ENCODE results near the gene AHDC1. TPM values are rescaled to one million over a fixed set of nuclear protein-coding genes. Genes with fewer than 3 reads are reported as not detected.
A peak's percentile ranks its signal among the peaks of the same experiment; 100 is the strongest.

Gene AHDC1
- total and polyA plus RNA-seq, 10 of the 15 experiments (the other 5 are each of a cell fraction or from before 2014, with no cell fraction given): 0.21 to 13.0 (median 1.4) TPM

DNA sequence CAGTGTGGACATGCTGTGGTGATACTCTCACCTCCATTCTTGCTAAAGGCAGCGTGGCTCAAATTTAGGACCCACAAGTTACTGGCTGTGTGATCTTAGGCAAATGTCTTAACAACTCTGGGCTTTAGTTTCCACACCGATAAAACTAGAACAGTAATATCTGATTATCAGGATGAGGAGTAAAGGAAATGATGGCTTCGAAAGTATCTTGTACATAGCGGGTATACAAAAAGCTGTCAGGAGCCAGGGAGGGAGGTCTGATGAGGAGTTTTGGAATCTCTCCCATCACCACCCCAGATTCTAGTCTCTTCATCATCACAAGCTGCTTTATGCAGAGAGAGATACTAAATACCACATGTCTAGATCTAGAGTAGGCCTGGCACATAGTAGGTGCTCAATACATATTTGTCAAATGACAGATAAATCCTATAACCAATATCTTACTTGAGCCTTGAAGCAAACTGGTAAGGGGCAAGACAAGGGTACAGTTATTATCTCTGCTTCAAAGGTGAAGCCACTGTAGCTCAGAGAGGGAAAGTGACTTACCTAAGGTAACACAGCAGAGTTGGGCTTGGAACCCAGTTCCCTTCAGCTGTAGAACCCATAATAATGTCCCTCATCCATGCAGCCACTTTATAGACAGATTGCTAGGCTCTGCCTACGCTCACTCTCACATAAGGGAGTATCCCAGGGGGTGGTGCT is 40.6 kb upstream of the AHDC1 start:
- no peaks in the 10 kb centered on the region for H3K9me3 ChIP-seq (replicated peaks; ENCODE audit: control insufficient read depth, insufficient read depth, low read length)
- in situ Hi-C loops (cut with MboI) (no loop called here), intact Hi-C loops (cut with micrococcal nuclease; ENCODE audit: unreplicated experiment) (loop anchor here (1.0 kb wide), 1 partner anchor 15 kb away; no protein-coding TSS in a partner anchor)
- H3K4me2 ChIP-seq (ENCODE audit: control insufficient read depth, insufficient read depth): no peak overlapping the region
- BruUV-seq (replicated peaks): no TSS peak
- no peak overlapping the region for H3K4me3 ChIP-seq
- no peak overlapping the region for H3K27ac ChIP-seq (ENCODE audit: control insufficient read depth, insufficient read depth)
- SMC1A ChIA-PET (ENCODE audit: uncharacterized antibody, unreplicated experiment): interaction anchor here (0.9 to 2.1 kb wide), 6 partner anchors 9 to 24 kb away, joined by 5 to 28 read pairs (median 6); no protein-coding TSS in a partner anchor
- peak overlapping the region; percentile 69 for H2AFZ ChIP-seq (ENCODE audit: control insufficient read depth, low read depth, low read length)
- no peaks in the 10 kb centered on the region for H3K27me3 ChIP-seq (replicated peaks in 1 of 2; ENCODE audit: control insufficient read depth in 2 of 2, insufficient read depth in 2 of 2, low read length in 1 of 2)
- TF ChIP-seq, protein P1, sequence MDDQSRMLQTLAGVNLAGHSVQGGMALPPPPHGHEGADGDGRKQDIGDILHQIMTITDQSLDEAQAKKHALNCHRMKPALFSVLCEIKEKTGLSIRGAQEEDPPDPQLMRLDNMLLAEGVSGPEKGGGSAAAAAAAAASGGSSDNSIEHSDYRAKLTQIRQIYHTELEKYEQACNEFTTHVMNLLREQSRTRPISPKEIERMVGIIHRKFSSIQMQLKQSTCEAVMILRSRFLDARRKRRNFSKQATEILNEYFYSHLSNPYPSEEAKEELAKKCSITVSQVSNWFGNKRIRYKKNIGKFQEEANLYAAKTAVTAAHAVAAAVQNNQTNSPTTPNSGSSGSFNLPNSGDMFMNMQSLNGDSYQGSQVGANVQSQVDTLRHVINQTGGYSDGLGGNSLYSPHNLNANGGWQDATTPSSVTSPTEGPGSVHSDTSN (IDR thresholded peaks at IDR 0.05; ENCODE audit: insufficient replicate concordance, low read depth, low read length): no peak
- TF ChIP-seq, protein P2, sequence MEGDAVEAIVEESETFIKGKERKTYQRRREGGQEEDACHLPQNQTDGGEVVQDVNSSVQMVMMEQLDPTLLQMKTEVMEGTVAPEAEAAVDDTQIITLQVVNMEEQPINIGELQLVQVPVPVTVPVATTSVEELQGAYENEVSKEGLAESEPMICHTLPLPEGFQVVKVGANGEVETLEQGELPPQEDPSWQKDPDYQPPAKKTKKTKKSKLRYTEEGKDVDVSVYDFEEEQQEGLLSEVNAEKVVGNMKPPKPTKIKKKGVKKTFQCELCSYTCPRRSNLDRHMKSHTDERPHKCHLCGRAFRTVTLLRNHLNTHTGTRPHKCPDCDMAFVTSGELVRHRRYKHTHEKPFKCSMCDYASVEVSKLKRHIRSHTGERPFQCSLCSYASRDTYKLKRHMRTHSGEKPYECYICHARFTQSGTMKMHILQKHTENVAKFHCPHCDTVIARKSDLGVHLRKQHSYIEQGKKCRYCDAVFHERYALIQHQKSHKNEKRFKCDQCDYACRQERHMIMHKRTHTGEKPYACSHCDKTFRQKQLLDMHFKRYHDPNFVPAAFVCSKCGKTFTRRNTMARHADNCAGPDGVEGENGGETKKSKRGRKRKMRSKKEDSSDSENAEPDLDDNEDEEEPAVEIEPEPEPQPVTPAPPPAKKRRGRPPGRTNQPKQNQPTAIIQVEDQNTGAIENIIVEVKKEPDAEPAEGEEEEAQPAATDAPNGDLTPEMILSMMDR (IDR thresholded peaks at IDR 0.05 in 2 of 3, conservative IDR thresholded peaks at IDR 0.05 in 1 of 3; ENCODE audit: control insufficient read depth in 2 of 3, extremely low read depth in 1 of 3, insufficient read depth in 1 of 3, low read depth in 3 of 3, low read length in 3 of 3): no peak
- TF ChIP-seq DPF2 (IDR thresholded peaks at IDR 0.05) (0 out of 2 replicates have a peak, but pooled peaks have one; percentile 23), MEF2A (IDR thresholded peaks at IDR 0.05; ENCODE audit: insufficient read depth, low read depth, low read length) (no peak), SREBF2 (IDR thresholded peaks at IDR 0.05; ENCODE audit: low read length) (no peak), RAD21 (IDR thresholded peaks at IDR 0.05; ENCODE audit: insufficient read depth, low read depth, low read length) (no peak), ZNF207 (IDR thresholded peaks at IDR 0.05; ENCODE audit: borderline replicate concordance) (no peak), CHD1 (IDR thresholded peaks at IDR 0.05; ENCODE audit: low read depth, low read length) (no peak), SP1 (IDR thresholded peaks at IDR 0.05; ENCODE audit: low read depth, low read length) (no peak), SMARCA5 (IDR thresholded peaks at IDR 0.05) (0 out of 2 replicates have a peak, but pooled peaks have one; percentile 5), PAX8 (IDR thresholded peaks at IDR 0.05) (no peak), TCF3 (IDR thresholded peaks at IDR 0.05; ENCODE audit: borderline replicate concordance, insufficient read depth, low read depth, low read length) (no peak)
- TF ChIP-seq, protein P3, sequence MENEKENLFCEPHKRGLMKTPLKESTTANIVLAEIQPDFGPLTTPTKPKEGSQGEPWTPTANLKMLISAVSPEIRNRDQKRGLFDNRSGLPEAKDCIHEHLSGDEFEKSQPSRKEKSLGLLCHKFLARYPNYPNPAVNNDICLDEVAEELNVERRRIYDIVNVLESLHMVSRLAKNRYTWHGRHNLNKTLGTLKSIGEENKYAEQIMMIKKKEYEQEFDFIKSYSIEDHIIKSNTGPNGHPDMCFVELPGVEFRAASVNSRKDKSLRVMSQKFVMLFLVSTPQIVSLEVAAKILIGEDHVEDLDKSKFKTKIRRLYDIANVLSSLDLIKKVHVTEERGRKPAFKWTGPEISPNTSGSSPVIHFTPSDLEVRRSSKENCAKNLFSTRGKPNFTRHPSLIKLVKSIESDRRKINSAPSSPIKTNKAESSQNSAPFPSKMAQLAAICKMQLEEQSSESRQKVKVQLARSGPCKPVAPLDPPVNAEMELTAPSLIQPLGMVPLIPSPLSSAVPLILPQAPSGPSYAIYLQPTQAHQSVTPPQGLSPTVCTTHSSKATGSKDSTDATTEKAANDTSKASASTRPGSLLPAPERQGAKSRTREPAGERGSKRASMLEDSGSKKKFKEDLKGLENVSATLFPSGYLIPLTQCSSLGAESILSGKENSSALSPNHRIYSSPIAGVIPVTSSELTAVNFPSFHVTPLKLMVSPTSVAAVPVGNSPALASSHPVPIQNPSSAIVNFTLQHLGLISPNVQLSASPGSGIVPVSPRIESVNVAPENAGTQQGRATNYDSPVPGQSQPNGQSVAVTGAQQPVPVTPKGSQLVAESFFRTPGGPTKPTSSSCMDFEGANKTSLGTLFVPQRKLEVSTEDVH (IDR thresholded peaks at IDR 0.05; ENCODE audit: low read depth, partially characterized antibody): no peak
- no peaks in the 10 kb centered on the region for H4K20me1 ChIP-seq (ENCODE audit: control insufficient read depth, insufficient read depth)
- RAD21 ChIA-PET (ENCODE audit: unreplicated experiment): interaction anchor here (0.7 to 2.1 kb wide), 5 partner anchors 14 to 81 kb away, joined by 3 to 25 read pairs (median 3); no protein-coding TSS in a partner anchor
- POLR2A ChIA-PET: interaction anchor here (0.6 to 2.4 kb wide), 4 partner anchors 12 to 601 kb away, joined by 3 to 6 read pairs (median 4); no protein-coding TSS in a partner anchor
- no peaks in the 10 kb centered on the region for H3K36me3 ChIP-seq (ENCODE audit: control insufficient read depth in 2 of 2, insufficient read depth in 2 of 2, low read length in 1 of 2)
- no peak for DNase-seq (ENCODE audit: low read depth, low spot score)
- peaks cover 8% of the 10 kb centered on the region for H3K4me1 ChIP-seq (ENCODE audit: control insufficient read depth, insufficient read depth, low read length)
- CTCF ChIA-PET: interaction anchor here (1.1 to 6.0 kb wide), 5 partner anchors 11 to 37 kb away, joined by 3 to 43 read pairs (median 19); no protein-coding TSS in a partner anchor
- FAIRE-seq: no peak
- no peak overlapping the region for H3K9ac ChIP-seq (ENCODE audit: control insufficient read depth, insufficient read depth, low read length)
- no peaks in the 10 kb centered on the region for H3K79me2 ChIP-seq (ENCODE audit: control insufficient read depth, insufficient read depth, low read length)
- no peak for ATAC-seq
- 74% methylated on average over 5 of the region's 5 CpGs for WGBS (ENCODE audit: insufficient coverage, insufficient replicate concordance, low lambda C conversion rate, missing lambda C conversion rate)
